Cerebellar cortex (tissue), 1 donor: Measurements from ENCODE around the gene ACACB.

Source experiments
- DNase-seq: peaks from one replicate; pipeline ENCODE4 v3.0.0-alpha.2; 2015; ENCODE audit warnings: low spot score

Gene ACACB

DNA sequence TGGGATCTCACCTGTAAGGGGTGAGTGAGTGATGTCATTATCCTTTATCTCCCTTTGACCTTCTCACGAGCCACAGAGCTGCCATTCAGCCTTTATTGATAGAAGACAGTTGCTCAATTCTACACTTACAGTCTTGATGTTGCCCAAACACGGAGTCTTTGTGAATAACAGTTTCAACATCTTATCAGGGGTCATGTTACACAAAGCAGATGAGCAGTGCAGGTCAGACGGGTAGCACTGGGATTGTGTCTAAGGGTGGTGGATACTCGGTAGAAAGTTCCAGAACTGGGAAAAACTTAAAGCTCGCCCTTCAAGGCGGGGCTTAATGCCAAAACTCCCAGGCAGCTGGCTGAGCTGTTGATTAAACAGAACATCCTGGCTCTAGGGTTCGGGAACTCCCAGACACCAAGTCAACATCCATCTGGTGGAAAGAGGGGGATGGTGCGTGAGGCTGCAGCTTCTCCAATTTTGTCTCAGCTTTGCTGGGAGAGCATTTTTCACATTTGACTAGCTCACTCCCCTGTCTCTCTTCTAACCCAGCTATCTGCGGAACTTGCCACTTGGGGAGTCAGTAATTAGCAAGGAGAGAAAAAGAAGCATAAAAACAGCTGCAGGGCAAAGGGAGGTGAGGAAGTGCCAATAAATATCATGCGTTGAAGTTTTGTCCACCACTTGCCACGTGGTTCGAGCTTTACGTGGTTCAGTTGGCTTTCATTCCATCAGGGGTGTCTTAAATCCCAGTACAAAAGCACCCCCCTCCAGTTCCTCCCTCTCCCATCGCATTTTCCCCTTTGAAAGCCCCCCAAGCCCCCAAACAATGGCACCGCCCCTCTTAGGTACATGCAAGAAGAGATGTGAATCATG is 161.7 kb downstream of the ACACB start:
- DNase-seq = no peak

DNA sequence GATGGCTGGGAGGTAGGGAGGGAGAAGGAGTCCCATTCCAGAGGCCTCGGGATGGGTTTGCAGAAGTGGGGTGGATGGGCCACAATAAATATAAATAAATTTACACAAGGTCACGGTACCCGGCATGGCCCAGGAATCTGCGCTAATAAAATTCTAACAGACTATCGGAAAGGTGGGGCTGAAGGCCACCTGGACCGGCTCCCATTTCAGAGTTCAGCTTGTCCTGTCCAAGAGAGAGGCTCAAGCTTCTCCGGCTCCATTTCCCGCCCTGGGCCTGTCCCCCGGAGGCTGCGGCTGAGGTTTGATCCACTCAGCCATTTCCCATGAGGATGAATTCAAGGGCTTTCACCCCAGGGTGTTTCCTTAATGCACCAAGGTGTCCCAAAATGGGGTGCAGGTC is 162.5 kb downstream of the ACACB start:
- no peak for DNase-seq

DNA sequence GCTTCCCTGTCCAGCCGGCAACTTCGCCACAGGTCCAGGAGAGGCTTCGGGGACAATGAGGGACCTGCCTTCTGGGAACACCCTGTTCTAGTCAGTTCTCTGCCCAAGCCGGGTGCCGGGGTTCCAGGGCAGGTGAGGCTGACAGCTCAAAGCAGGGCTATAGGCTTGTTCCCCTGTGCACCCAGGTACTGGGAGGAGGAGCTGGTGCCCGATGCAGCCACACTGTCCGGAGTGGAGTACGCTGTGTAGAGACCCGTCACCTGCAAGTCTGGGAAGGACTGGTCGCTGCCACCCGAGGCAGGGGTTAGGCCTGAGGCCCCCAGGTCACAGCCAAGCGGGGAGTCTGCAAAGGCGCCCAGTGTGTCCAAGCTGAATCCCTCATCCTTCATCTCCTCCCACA is 163.1 kb downstream of the ACACB start:
- no peak for DNase-seq

DNA sequence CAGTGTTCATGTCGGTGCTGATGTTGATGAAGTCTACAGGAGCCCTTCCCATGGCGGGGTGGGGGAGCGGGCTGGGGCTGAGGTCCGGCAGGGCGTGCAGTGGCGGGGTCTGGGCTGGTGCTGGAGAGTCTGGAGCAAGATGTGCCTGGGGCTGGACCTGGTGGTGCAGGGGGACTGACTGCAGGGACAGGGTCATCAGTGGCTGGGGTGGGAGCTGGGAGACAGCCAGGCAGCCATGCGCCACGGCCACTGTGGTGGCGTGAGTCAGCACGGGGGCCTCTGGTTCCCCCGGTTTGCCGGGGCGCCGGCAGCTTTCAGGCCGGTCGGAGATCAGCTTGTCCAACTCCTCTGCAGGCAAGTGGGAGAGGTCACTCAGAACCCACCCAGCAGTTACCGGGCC is 165.1 kb downstream of the ACACB start:
- no peak for DNase-seq

DNA sequence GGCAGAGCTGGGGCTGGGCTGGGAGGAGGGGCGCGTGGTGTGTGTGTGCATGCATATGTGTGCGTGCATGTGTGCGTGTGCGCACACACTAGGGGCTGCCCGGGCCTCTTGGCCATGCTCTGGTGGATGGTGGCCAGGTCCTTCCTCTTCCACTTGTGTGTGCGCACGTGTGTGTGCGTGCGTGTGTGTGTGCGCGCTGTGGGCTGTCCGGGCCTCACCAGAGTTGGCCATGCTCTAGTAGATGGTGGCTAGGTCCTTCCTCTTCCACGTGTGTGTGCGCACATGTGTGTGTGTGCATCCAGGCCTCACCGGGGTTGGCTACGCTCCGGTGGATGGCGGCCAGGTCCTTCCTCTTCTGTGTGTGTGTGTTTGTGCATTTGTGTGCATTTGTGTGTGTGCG is 168.0 kb downstream of the ACACB start:
- no peak for DNase-seq

DNA sequence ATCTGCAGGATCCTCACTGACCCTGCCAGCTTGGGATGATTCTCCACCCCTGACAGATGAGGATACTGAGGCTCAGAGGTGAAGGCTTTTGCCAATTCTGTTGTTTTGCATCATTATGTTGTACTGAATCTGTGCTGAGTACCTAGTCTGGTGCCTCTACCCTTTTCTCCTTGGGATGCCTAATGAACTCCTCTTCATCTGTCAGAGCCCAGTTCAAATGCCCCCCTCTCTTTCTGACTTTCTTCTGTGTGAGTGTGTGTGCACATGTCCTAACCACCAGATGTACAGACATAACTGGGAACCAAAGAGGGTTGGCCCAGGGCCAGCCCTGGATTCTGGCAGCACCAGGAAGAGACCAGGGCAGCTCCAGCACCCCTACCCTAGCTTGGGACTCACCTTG is 169.9 kb downstream of the ACACB start:
- DNase-seq = no peak

DNA sequence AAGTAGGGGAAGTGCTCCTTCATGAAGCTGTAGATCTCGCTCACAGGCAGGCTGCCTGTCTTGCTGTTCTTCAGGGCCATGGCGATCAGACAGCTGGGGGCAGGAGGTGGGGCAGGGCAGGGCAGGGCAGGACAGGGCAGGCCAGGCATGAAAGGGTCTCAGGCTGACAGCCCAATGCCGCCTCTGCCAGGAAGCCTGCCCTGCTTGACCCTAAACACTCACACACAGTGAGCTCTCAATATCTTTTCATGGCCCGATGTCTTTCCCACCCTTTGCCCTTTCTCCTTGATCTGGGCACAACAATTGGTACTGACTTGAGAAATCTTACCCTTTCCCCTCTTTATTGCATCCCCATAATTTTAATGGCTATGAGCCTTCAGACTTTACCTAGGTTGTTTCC is 170.3 kb downstream of the ACACB start:
- no peak for DNase-seq

DNA sequence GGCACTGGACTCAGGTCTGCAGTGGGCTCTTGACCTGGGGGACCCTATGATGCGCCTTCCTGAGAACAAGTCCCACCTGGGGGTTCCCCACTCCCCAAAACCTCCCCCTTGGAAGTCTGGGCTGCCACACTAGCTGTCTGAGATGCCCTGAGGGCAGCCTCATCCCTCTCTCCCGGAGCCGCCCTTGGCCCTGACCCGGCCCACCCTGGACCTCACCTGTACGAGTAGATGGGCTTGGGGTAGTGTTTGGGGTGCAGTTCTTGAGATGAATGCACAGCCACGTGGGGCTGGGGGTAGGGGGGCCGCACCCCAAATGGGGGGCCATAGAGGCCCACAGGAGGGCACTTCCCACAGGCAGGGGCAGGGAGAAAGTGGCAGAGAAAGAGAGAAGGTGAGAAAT is 170.8 kb downstream of the ACACB start:
- DNase-seq = no peak

DNA sequence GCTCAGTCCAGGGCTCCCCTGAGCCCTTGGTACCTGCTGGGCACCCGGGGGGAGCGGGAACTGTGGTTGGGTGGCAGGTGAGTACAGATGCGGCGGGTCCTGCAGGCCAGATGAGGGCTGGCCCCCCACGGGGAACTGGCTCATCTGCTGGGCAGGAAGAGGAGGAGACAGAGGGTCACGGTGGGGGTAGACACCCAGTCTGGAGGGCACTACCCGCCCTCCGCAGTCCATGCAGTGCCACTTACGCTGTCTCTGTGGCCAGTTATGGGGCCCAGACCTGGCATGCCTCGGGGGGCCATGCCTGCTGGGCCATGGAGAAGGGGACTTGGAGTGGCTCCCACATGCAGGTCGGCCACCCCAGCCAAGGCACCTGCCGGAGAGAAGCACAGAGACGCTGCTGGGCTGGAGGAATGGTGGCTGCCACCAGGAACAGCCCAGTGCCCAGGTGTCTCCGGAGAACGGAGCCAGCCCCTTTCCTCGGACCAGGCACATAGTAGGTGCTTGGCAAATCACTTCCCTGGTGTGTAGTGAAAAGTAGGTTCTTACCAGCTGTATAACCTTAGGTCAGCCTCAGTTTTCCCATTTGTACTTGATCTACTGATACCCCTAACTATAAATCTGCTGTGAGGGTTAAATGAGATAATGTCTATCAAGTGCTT is 171.6 kb downstream of the ACACB start:
- no peak for DNase-seq

DNA sequence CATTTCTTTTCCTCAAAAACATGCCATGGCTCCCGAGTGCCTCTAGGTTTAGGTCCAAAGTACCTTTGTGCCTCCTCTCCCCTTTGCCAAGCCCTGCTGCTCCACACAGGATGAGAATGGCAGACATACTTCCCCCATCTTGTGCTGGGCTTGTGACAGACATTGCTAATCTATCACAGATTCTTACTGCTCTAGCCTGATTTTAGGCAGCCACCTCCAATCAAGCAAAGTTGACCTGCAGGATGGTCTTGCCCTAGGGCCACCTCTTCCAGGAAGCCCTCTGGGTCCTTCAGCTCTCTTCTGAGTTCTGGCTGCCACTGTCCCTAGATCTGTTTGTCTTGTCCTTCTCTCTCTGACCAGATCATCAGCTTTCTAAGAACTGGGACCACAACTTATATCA is 172.2 kb downstream of the ACACB start:
- no peak for DNase-seq

DNA sequence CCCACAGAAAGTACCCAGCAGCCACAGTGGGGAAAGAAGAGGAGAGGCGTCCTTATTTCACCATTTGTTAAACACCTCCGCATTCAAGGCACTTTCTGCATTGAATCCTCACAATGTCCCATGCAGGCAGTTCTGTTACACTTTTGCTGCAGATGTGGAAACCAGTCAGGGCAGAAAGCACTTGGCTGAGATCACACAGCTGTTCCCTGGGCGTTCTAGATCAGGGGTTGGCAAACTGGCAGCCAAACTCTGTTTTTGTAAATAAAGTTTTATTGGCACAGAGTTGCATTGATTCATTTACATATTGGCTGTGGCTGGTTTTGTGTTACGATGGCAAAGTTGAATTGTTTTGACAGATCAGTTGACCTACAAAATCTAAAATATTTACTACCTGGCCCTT is 172.6 kb downstream of the ACACB start:
- DNase-seq = no peak

DNA sequence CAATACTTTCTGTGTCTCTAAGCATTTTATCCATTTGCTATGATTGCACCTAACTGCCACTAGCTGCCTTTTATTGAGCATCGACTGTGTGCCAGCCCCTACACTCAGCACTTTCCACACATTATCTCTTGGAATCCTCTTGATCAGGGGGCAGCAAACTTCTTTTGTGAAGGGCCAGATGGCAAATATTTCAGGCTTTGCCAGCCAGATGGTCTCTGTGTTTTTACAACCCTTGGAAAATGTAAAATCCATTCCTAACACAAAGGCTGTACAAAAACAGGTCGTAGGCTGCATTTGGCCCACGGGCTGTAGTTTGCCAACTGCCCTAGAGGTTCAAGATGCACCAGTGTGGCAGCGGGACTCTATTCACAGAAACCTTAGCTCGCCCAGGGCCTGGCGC is 173.2 kb downstream of the ACACB start:
- DNase-seq = peak; percentile 41

DNA sequence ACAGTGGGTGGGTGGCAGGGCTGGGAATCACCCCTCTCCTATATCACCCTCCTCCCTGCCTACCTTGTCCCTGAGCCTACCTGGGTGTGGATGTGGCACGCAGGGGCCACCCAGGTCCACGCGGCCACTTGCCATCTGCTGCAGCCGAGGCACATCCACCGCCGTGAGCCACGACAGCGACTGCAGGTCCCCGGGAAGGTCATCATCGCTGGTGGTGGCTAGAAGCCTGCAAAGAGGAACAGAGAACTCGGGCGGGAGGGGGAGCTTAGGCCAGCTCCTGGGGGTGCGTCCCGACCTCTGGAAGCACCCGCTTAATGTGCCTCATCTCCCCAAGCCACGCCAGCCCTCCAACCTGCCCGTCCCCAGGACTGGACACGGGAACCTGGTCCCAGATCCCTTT is 173.7 kb downstream of the ACACB start:
- no peak for DNase-seq

DNA sequence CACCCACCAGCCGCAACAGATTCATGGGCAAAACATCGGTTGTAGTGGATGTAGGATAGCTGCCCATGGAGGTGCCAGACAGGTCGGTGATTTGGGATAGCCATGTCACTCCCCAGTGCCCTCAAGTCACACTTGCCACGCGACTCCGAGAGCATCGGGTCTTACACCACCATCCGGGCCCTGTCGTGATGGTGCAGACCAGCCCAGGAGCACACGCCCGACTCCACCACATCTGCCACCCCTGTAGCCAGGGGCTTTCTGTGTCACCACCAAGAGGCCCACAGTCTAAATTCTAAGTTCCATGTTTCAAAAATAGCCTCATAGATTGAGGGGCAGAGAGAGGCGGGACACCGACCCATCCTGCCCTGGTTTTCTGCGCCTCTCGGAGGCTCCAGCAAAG is 174.7 kb downstream of the ACACB start:
- DNase-seq = no peak

DNA sequence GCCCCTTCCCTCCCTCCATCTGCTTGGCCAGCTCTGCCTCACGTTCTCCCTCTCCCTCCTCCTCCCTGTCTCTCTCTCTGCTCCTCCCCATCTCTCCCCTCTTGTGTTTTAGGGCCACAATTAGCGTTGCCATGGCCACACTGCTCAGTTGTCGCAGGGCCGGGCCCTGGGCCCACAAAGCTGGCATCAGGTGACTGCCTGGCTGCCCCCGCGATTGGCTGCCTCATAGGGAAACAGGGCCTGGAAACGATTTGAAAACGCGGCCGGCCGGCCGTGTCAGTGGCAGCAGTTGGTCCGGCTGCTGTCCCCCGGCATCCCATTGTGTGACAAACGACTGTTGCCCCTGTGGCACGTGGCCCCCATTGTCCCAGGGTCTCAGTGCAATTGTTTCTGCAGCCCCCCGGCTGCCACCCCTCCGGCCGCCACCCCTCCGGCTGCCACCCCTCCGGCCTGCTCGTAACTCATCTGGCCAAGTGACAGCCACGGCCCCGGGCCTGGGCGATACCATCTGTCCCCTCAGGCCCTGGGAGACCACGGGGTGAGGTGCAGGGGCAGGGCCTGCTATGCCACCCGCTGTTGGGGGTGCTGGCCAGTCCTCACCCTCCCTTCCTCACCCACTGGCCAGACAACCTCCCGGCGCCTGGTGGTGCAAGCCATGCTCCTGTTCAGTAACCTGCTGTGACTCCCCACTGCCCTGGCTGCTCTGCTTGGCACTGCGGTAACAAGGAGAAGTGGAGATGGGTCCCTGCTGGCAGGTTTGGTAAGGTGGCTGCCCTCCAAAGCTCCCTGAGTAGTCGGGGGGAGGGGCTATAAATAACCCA is 175.3 kb downstream of the ACACB start:
- peak; percentile 99 for DNase-seq

DNA sequence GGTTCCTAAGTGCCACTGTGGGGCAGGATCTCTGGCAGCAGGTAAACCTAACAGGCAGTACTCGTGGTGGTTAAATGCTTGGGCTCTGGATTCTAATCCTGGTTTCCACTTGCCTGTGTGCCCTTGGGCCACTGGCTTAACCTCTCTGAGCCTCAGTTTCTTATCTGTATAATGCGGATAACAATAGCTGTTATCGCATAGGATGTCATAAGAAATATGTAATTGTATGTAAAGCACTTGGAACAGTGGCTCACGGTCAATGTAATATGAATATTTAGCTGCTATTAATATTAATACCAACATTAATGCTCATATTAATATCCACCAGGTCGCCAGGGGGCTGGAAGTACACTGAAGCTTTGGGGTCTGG is 175.9 kb downstream of the ACACB start:
- no peak for DNase-seq

DNA sequence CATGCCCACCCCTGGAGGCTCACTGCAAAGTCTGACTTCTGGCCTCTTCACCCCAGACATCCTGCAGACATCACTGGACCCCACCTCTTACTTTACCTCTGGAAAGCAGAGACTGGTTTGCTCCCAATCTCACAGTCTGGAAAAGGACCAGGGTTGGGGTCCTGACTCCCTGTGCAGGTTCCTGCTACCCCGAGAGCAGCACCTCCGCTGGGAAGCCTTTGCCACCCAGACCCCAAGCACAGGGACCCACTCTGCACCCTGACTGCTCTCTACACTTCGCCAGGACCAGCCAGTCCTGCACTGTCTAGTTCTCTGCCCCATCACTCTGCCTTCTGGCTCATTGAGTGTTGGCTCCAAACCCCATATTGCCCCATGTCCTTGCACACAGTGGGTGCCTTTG is 176.7 kb downstream of the ACACB start:
- DNase-seq = no peak

DNA sequence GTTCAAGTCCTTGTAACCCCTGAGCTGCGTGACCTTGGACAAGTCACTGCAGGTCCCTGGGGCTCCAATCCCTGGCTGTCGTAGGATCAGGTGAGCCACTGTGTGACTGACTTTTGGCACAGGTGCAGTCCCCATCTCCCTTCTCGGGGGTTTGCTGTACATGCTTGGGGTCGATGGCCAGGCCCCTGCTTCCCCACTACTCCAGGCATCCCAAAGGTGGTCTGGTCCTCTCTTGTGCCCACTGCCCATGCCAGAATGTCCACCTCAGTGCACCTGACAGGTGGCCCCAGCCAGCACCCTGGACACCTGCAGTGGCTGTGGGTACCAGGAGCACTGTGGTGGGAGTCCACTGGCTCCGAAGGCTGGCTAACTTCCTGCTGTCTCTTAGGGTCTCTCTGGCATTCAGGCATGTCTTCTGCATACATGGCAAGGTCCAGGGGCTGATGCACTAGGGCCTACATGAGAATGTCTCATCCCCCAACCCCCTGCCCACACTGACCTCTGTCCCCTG is 178.0 kb downstream of the ACACB start:
- no peak for DNase-seq

DNA sequence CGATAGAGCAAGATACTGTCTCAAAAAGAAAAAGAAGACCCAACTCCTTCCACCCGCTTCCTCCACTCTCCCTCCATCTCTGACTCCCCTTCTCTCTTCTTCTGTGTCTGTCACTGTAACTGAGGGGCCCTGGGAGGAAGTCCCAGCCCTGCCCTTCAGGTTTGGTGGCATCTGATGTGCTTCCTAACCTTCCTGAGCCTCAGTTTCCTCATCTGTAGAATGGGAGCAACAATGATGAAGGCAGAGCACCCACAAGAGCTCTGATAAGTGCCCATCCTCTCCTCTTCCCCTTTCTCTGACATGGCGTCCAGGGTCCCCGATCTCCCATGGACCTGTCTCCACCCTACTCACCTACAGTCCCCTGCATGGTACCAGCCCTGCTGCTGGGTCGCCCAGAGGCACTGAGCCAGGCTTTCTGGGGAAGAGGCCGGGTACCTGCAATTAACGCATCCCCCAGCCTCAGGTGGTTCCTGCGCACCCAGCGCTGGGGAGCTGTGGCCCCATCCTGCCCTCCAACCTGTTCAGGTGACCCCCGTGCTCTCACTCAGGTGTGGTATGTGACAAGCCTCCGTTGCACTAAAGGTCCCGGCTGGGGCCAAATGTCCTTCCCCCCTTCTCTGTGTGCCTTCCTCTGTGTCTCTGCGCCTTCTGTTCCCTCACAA is 179.5 kb downstream of the ACACB start:
- no peak for DNase-seq

DNA sequence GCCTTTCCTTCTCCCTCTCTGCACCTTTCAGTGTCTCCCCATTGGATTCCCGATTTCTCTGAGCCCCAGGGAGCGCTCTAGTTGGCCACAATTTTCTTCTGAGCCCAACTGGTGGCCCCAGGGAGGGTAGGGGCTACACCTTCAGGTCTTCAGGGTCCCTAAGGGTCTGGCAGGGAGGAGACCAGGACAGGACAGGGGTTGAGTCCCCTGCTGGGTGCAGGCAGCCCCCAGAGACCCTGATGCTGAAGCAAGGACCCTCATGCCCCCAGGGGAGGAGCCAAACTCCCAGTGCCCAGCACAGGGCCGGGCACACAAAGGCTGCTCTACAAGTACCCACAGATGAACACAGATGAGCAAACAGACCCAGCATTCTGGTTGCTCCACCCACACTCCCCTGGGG is 180.0 kb downstream of the ACACB start:
- DNase-seq = no peak

DNA sequence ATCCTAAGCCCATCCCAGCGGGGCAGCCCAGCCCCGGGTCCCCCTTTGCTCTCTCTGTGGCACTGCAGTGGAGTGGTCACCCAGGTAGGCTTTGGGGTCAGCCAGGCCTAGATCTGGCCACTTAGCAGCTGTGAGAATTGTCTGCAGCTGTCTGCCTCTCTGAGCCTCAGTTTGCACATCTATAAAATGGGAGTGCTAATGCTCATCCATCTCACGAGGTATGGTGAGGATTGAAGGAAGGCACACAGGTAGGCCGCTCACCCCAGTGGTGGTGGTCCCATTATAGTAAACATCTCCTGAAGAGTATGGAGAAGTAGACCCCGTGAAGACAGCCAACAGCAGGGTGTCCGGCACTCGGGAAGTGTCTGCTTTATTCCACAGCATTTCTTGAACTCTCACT is 183.5 kb downstream of the ACACB start:
- DNase-seq = no peak

DNA sequence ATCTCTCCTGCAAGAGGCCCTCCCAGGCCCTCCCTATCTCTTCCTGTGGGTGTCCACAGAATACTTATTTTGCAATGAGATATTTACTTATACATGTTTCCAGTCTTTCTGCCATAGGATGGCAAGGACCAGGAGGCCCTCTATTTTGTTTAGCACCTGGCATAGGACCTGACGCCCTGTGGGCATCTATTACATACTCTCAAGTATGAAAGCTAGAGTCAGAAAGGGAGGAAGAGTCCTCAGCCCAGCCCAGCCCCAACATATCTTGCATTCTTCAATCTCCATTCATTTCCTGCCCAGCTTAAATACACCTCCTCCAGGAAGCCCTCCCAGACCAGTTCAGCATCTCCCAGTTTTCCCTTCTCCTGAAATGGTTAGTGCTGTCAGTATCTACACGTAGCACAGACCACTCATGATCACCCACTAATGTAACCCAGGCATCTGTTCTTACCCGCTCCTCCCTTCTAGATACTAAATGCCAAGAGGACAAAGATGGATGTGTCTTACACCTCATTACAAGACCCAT is 185.3 kb downstream of the ACACB start:
- DNase-seq = no peak
